ENCODE data around the gene SLC9A9.

Gene SLC9A9

GRCh38 chr3:143247073-143247472 lies 601.2 kb downstream of the SLC9A9 start:
- TF ChIP-seq TOX (CRISPR knock-in tag; IDR thresholded peaks at IDR 0.05; ENCODE audit: borderline replicate concordance), result no peak
- TF ChIP-seq ZNF8 (CRISPR knock-in tag; IDR thresholded peaks at IDR 0.05), result no peak
- TF ChIP-seq CREB5 (CRISPR knock-in tag; IDR thresholded peaks at IDR 0.05; ENCODE audit: low read depth), result no peak
- TF ChIP-seq OSR1 (CRISPR knock-in tag; IDR thresholded peaks at IDR 0.05), result no peak
- TF ChIP-seq RARB (CRISPR knock-in tag; IDR thresholded peaks at IDR 0.05), result no peak
- no peak for TF ChIP-seq ZNF70 (CRISPR knock-in tag; IDR thresholded peaks at IDR 0.05)
- no peak for TF ChIP-seq CSDC2 (CRISPR knock-in tag; IDR thresholded peaks at IDR 0.05)
- TF ChIP-seq POU6F1 (CRISPR knock-in tag; IDR thresholded peaks at IDR 0.05; ENCODE audit: borderline replicate concordance, low read depth), result no peak
- no peak for TF ChIP-seq ZC3H10 (CRISPR knock-in tag; IDR thresholded peaks at IDR 0.05)
- no peak for ATAC-seq

GRCh38 chr3:143245692-143246091 lies 602.6 kb downstream of the SLC9A9 start:
- TF ChIP-seq ZFP30 (CRISPR knock-in tag; IDR thresholded peaks at IDR 0.05) (no peak), CSRNP3 (CRISPR knock-in tag; IDR thresholded peaks at IDR 0.05) (no peak), SNAI2 (CRISPR knock-in tag; IDR thresholded peaks at IDR 0.05) (no peak), ZFP3 (CRISPR knock-in tag; IDR thresholded peaks at IDR 0.05) (no peak), CSDC2 (CRISPR knock-in tag; IDR thresholded peaks at IDR 0.05) (no peak), ZNF70 (CRISPR knock-in tag; IDR thresholded peaks at IDR 0.05) (no peak), TSHZ2 (CRISPR knock-in tag; IDR thresholded peaks at IDR 0.05) (no peak), CREB5 (CRISPR knock-in tag; IDR thresholded peaks at IDR 0.05; ENCODE audit: low read depth) (no peak)
- no peak for ATAC-seq

GRCh38 chr3:143244516-143245063 lies 603.7 kb downstream of the SLC9A9 start:
- TF ChIP-seq ZNF70 (CRISPR knock-in tag; IDR thresholded peaks at IDR 0.05), result no peak
- no peak for ATAC-seq

- no peak for TF ChIP-seq TSHZ2 (CRISPR knock-in tag; IDR thresholded peaks at IDR 0.05)
- no peak for TF ChIP-seq GLIS3 (CRISPR knock-in tag; IDR thresholded peaks at IDR 0.05)
- no peak for TF ChIP-seq ZNF70 (CRISPR knock-in tag; IDR thresholded peaks at IDR 0.05)
- no peak for TF ChIP-seq CREB5 (CRISPR knock-in tag; IDR thresholded peaks at IDR 0.05; ENCODE audit: low read depth)
- no peak for TF ChIP-seq PATZ1 (CRISPR knock-in tag; IDR thresholded peaks at IDR 0.05; ENCODE audit: borderline replicate concordance)
- TF ChIP-seq ZFP30 (CRISPR knock-in tag; IDR thresholded peaks at IDR 0.05), result no peak
- TF ChIP-seq CSDC2 (CRISPR knock-in tag; IDR thresholded peaks at IDR 0.05), result no peak
- TF ChIP-seq ZC3H10 (CRISPR knock-in tag; IDR thresholded peaks at IDR 0.05), result no peak
- TF ChIP-seq TCF4 (CRISPR knock-in tag; IDR thresholded peaks at IDR 0.05; ENCODE audit: borderline replicate concordance), result no peak
- no peak for TF ChIP-seq ARNTL (CRISPR knock-in tag; IDR thresholded peaks at IDR 0.05; ENCODE audit: borderline replicate concordance, low read depth)
- TF ChIP-seq ESRRG (CRISPR knock-in tag; IDR thresholded peaks at IDR 0.05), result no peak
- TF ChIP-seq ISL1 (CRISPR knock-in tag; IDR thresholded peaks at IDR 0.05), result no peak
- ATAC-seq, result no peak
Measured at GRCh38 chr3:143243686-143244085, 604.6 kb downstream of the SLC9A9 start.
